Myocyte (in vitro differentiated cells): Measurements from ENCODE around the gene QPRT. TPM values are rescaled to one million over a fixed set of nuclear protein-coding genes. Genes with fewer than 3 reads are reported as not detected.
"Not testable (repeated sequence)": the region's sequence is repeated elsewhere in the genome, so short reads cannot be mapped to it uniquely, and the experiment has no call there.

Source experiments
- DNase-seq: peaks from one replicate; pipeline ENCODE4 v3.0.0-alpha.2; 2012; ENCODE audit warnings: low read depth
- total RNA-seq: library from RNA; depleted of rRNA; stranded (reverse); fragments of >200 nt; gene quantifications from 2 replicates; pipeline ENCODE4 v1.2.3, GENCODE V29; 2014

Gene QPRT
- total RNA-seq, 1 donor from 2014 or later, result 20.7 TPM

- DNase-seq, result no peak
These were observed 66.3 kb downstream of the QPRT start for GRCh38 chr16:29745121-29745852.

- DNase-seq, result no peak
These were observed 66.9 kb downstream of the QPRT start, which contains the start of gene C16orf54 for GRCh38 chr16:29745853-29746345. Gene C16orf54, minus strand, starts transcription at chr16:29745990. Its CDS starts 1,039 bp downstream, at chr16:29744951.

GRCh38 chr16:29746518-29746917 lies 67.5 kb downstream of the QPRT start:
- DNase-seq, result not testable (repeated sequence)

Other genes starting within 250 kb of the QPRT start
- gene BOLA2, start 224.8 kb upstream of the QPRT start, total RNA-seq, result 9.5 and 11.2 TPM in 2 replicates
- gene SLX1B, start 224.6 kb upstream of the QPRT start, total RNA-seq, result 17.7 and 20.6 TPM in 2 replicates
- 0.32 and 5.8 TPM in 2 replicates for gene SULT1A4, start 219.3 kb upstream of the QPRT start, total RNA-seq
- gene NPIPB12, start 172.8 kb upstream of the QPRT start, total RNA-seq, result 5.8 and 8.1 TPM in 2 replicates
- not detected in 2 replicates for gene SPN, start 15.9 kb upstream of the QPRT start, total RNA-seq
- gene C16orf54, start 66.8 kb downstream of the QPRT start, total RNA-seq, result not detected in 2 replicates
- not detected in 2 replicates for gene ZG16, start 99.1 kb downstream of the QPRT start, total RNA-seq
- gene KIF22, start 111.6 kb downstream of the QPRT start, total RNA-seq, result 10.2 and 10.9 TPM in 2 replicates
- 136 and 218 TPM in 2 replicates for gene MAZ, start 127.3 kb downstream of the QPRT start, total RNA-seq
- gene PRRT2, start 133.0 kb downstream of the QPRT start, total RNA-seq, result 0.83 and 3.1 TPM in 2 replicates
- 38.4 and 49.0 TPM in 2 replicates for gene PAGR1, start 137.0 kb downstream of the QPRT start, total RNA-seq
- 361 and 417 TPM in 2 replicates for gene MVP, start 141.3 kb downstream of the QPRT start, total RNA-seq
- 47.2 and 53.9 TPM in 2 replicates for gene CDIPT, start 184.0 kb downstream of the QPRT start, total RNA-seq
- gene SEZ6L2, start 220.4 kb downstream of the QPRT start, total RNA-seq, result 6.4 and 11.8 TPM in 2 replicates
- 3.9 and 4.0 TPM in 2 replicates for gene ASPHD1, start 221.3 kb downstream of the QPRT start, total RNA-seq
- 6.8 and 9.3 TPM in 2 replicates for gene KCTD13, start 247.0 kb downstream of the QPRT start, total RNA-seq